NCI-H2196 (cell line): Measurements from ENCODE around the gene PITPNM3.
A peak's percentile ranks its signal among the peaks of the same experiment; 100 is the strongest.

Experiments
- DNase-seq: peaks from one replicate; lab custom pipeline; 2025; ENCODE audit not compliant: unreplicated experiment; lab: John Stamatoyannopoulos, UW

The PITPNM3 gene

GRCh38 chr17:6465206-6466003 is 91.0 kb downstream of the PITPNM3 start:
- no peak for DNase-seq

GRCh38 chr17:6464446-6465041 is 91.8 kb downstream of the PITPNM3 start:
- no peak for DNase-seq

GRCh38 chr17:6463616-6464445 is 92.5 kb downstream of the PITPNM3 start:
- DNase-seq: no peak

- DNase-seq: no peak
These were observed 93.7 kb downstream of the PITPNM3 start for GRCh38 chr17:6462692-6463091.

GRCh38 chr17:6461792-6462524 is 94.4 kb downstream of the PITPNM3 start:
- DNase-seq: no peak

GRCh38 chr17:6461246-6461645 is 95.1 kb downstream of the PITPNM3 start:
- DNase-seq: no peak

GRCh38 chr17:6460531-6461161 is 95.7 kb downstream of the PITPNM3 start:
- no peak for DNase-seq

GRCh38 chr17:6458460-6458950 is 97.8 kb downstream of the PITPNM3 start:
- no peak for DNase-seq

GRCh38 chr17:6457688-6458459 is 98.5 kb downstream of the PITPNM3 start:
- DNase-seq: no peak

GRCh38 chr17:6456914-6457687 is 99.3 kb downstream of the PITPNM3 start:
- peak; percentile 40 for DNase-seq

- DNase-seq: peak; percentile 49
These were observed 100.0 kb downstream of the PITPNM3 start for GRCh38 chr17:6456321-6456720.

GRCh38 chr17:6455321-6455705 is 101.0 kb downstream of the PITPNM3 start:
- DNase-seq: peak; percentile 66

GRCh38 chr17:6454495-6455320 is 101.6 kb downstream of the PITPNM3 start:
- DNase-seq: no peak

- no peak for DNase-seq
These were observed 102.9 kb downstream of the PITPNM3 start for GRCh38 chr17:6453279-6454024.

- no peak for DNase-seq
These were observed 103.7 kb downstream of the PITPNM3 start for GRCh38 chr17:6452471-6453266.
